ENCODE measurements around the gene TRIM2. TPM values are rescaled to one million over a fixed set of nuclear protein-coding genes. Genes with fewer than 3 reads are reported as not detected.

TRIM2 gene
- total RNA-seq, 8 experiments from 2014 or later = 41.9 to 184 (median 133) TPM

GRCh38 chr4:153232768-153233167 lies 28.5 kb downstream of the TRIM2 start:
- H3K4me3 ChIP-seq = no peak overlapping the region
- peaks cover 45 to 63% of the 10 kb centered on the region in 2 donors for H3K4me1 ChIP-seq (replicated peaks in 1 of 2)
- 20 to 76% (median 57%) methylated on average over 1 to 3 of the region's 3 CpGs; no CpG with 5 or more reads in 1 of the 10 experiments for WGBS, 10 experiments
- in situ Hi-C loops (cut with MboI; ENCODE audit: low pct_unique_long_range_greater_than_20kb in 2 of 9, low sequenced_read_pairs in 9 of 9, unreplicated experiment in 9 of 9) = no loop called here
- ATAC-seq (replicated peaks in 6 of 8) = peak; percentile 15 to 79 (median 42)
- H3K27ac ChIP-seq = no peak overlapping the region

- no peak overlapping the region for H3K4me3 ChIP-seq
- no peak overlapping the region for H3K27ac ChIP-seq
- in situ Hi-C loops (cut with MboI; ENCODE audit: low pct_unique_long_range_greater_than_20kb in 2 of 9, low sequenced_read_pairs in 9 of 9, unreplicated experiment in 9 of 9) = no loop called here
- peaks cover 34 to 52% of the 10 kb centered on the region in 2 donors for H3K4me1 ChIP-seq (replicated peaks in 1 of 2)
- 0 to 100% (median 65%) methylated on average over 1 to 5 of the region's 5 CpGs; no CpG with 5 or more reads in 1 of the 10 experiments for WGBS, 10 experiments
- ATAC-seq (replicated peaks in 6 of 8) = peak; percentile 51 to 84 (median 66)
These were observed 29.6 kb downstream of the TRIM2 start for GRCh38 chr4:153233761-153234371.

- ATAC-seq (replicated peaks in 6 of 8) = peak in 6 of 8 experiments; percentile 46 to 84 (median 68)
- H3K4me3 ChIP-seq = no peak overlapping the region
- no peak overlapping the region for H3K27ac ChIP-seq
- in situ Hi-C loops (cut with MboI; ENCODE audit: low pct_unique_long_range_greater_than_20kb in 2 of 9, low sequenced_read_pairs in 9 of 9, unreplicated experiment in 9 of 9) = no loop called here
- H3K4me1 ChIP-seq (replicated peaks in 1 of 2) = peaks cover 26 to 42% of the 10 kb centered on the region in 2 donors
- 50 to 57% (median 54%) methylated on average over 1 to 2 of the region's 2 CpGs; no CpG with 5 or more reads in 7 of the 10 experiments for WGBS, 10 experiments
These were observed 30.6 kb downstream of the TRIM2 start for GRCh38 chr4:153234885-153235284.

- Histone ChIP-seq H3K4me1 (replicated peaks in 1 of 2) (peaks cover 40 to 45% of the 10 kb centered on the region in 2 donors), H3K4me3 (no peak overlapping the region), H3K27ac (no peak overlapping the region)
- 67 to 100% (median 99%) methylated on average over 1 to 5 of the region's 5 CpGs for WGBS, 10 experiments
- no peak for ATAC-seq (replicated peaks in 6 of 8)
- in situ Hi-C loops (cut with MboI; ENCODE audit: low pct_unique_long_range_greater_than_20kb in 2 of 9, low sequenced_read_pairs in 9 of 9, unreplicated experiment in 9 of 9) = no loop called here
These were observed 34.1 kb downstream of the TRIM2 start for GRCh38 chr4:153238135-153238919.

- no peak for ATAC-seq (replicated peaks in 6 of 8)
- H3K4me3 ChIP-seq = no peak overlapping the region
- H3K27ac ChIP-seq = no peak overlapping the region
- in situ Hi-C loops (cut with MboI; ENCODE audit: low pct_unique_long_range_greater_than_20kb in 2 of 9, low sequenced_read_pairs in 9 of 9, unreplicated experiment in 9 of 9) = no loop called here
- H3K4me1 ChIP-seq (replicated peaks in 1 of 2) = peaks cover 29 to 36% of the 10 kb centered on the region in 2 donors
- 85 to 100% (median 93%) methylated on average over 2 to 3 of the region's 3 CpGs for WGBS, 10 experiments
These were observed 35.2 kb downstream of the TRIM2 start for GRCh38 chr4:153239409-153239808.

- Histone ChIP-seq H3K27ac (no peak overlapping the region), H3K4me1 (replicated peaks in 1 of 2) (peaks cover 20 to 25% of the 10 kb centered on the region in 2 donors), H3K4me3 (no peak overlapping the region)
- WGBS, 10 experiments = 40 to 100% (median 95%) methylated on average over 1 to 6 of the region's 8 CpGs; no CpG with 5 or more reads in 4 of the 10 experiments
- peak in 1 of 8 experiments; percentile 21 for ATAC-seq (replicated peaks in 6 of 8)
- in situ Hi-C loops (cut with MboI; ENCODE audit: low pct_unique_long_range_greater_than_20kb in 2 of 9, low sequenced_read_pairs in 9 of 9, unreplicated experiment in 9 of 9) = no loop called here
These were observed 37.1 kb downstream of the TRIM2 start for GRCh38 chr4:153241295-153241694.

GRCh38 chr4:153241970-153242838 lies 38.0 kb downstream of the TRIM2 start:
- in situ Hi-C loops (cut with MboI; ENCODE audit: low pct_unique_long_range_greater_than_20kb in 2 of 9, low sequenced_read_pairs in 9 of 9, unreplicated experiment in 9 of 9) = no loop called here
- no peak overlapping the region for H3K4me3 ChIP-seq
- ATAC-seq (replicated peaks in 6 of 8) = peak in 7 of 8 experiments; percentile 28 to 86 (median 68)
- 15 to 83% (median 27%) methylated on average over 4 to 13 of the region's 13 CpGs for WGBS, 10 experiments
- peak overlapping the region; percentile 12 to 32 for H3K27ac ChIP-seq
- H3K4me1 ChIP-seq (replicated peaks in 1 of 2) = peaks cover 20 to 25% of the 10 kb centered on the region in 2 donors

- Histone ChIP-seq H3K4me3 (no peak overlapping the region), H3K27ac (peak overlapping the region in 1 of 2 donors; percentile 12), H3K4me1 (replicated peaks in 1 of 2) (peaks cover 22 to 28% of the 10 kb centered on the region in 2 donors)
- no peak for ATAC-seq (replicated peaks in 6 of 8)
- in situ Hi-C loops (cut with MboI; ENCODE audit: low pct_unique_long_range_greater_than_20kb in 2 of 9, low sequenced_read_pairs in 9 of 9, unreplicated experiment in 9 of 9) = no loop called here
- WGBS, 10 experiments = 88 to 100% (median 100%) methylated on average over 1 to 3 of the region's 3 CpGs; no CpG with 5 or more reads in 7 of the 10 experiments
These were observed 38.6 kb downstream of the TRIM2 start for GRCh38 chr4:153242839-153243324.

GRCh38 chr4:153243468-153243867 lies 39.2 kb downstream of the TRIM2 start:
- in situ Hi-C loops (cut with MboI; ENCODE audit: low pct_unique_long_range_greater_than_20kb in 2 of 9, low sequenced_read_pairs in 9 of 9, unreplicated experiment in 9 of 9) = no loop called here
- Histone ChIP-seq H3K27ac (no peak overlapping the region), H3K4me3 (no peak overlapping the region), H3K4me1 (replicated peaks in 1 of 2) (peaks cover 27 to 34% of the 10 kb centered on the region in 2 donors)
- no peak for ATAC-seq (replicated peaks in 6 of 8)

- Histone ChIP-seq H3K4me3 (no peak overlapping the region), H3K27ac (no peak overlapping the region), H3K4me1 (replicated peaks in 1 of 2) (peaks cover 31 to 39% of the 10 kb centered on the region in 2 donors)
- no peak for ATAC-seq (replicated peaks in 6 of 8)
- in situ Hi-C loops (cut with MboI; ENCODE audit: low pct_unique_long_range_greater_than_20kb in 2 of 9, low sequenced_read_pairs in 9 of 9, unreplicated experiment in 9 of 9) = no loop called here
- WGBS, 10 experiments = 83 to 100% (median 91%) methylated on average over 1 to 3 of the region's 3 CpGs; no CpG with 5 or more reads in 5 of the 10 experiments
These were observed 40.7 kb downstream of the TRIM2 start for GRCh38 chr4:153244969-153245368.

- WGBS, 10 experiments = 57 to 100% (median 92%) methylated on average over 1 to 3 of the region's 3 CpGs; no CpG with 5 or more reads in 2 of the 10 experiments
- no peak overlapping the region for H3K4me3 ChIP-seq
- no peak for ATAC-seq (replicated peaks in 6 of 8)
- in situ Hi-C loops (cut with MboI; ENCODE audit: low pct_unique_long_range_greater_than_20kb in 2 of 9, low sequenced_read_pairs in 9 of 9, unreplicated experiment in 9 of 9) = no loop called here
- peaks cover 39 to 47% of the 10 kb centered on the region in 2 donors for H3K4me1 ChIP-seq (replicated peaks in 1 of 2)
- H3K27ac ChIP-seq = no peak overlapping the region
These were observed 41.5 kb downstream of the TRIM2 start for GRCh38 chr4:153245775-153246174.

GRCh38 chr4:153246446-153247115 lies 42.3 kb downstream of the TRIM2 start:
- no peak for ATAC-seq (replicated peaks in 6 of 8)
- Histone ChIP-seq H3K4me3 (no peak overlapping the region), H3K27ac (no peak overlapping the region), H3K4me1 (replicated peaks in 1 of 2) (peaks cover 38 to 48% of the 10 kb centered on the region in 2 donors)
- 68 to 100% (median 81%) methylated on average over 1 to 6 of the region's 7 CpGs; no CpG with 5 or more reads in 2 of the 10 experiments for WGBS, 10 experiments
- in situ Hi-C loops (cut with MboI; ENCODE audit: low pct_unique_long_range_greater_than_20kb in 2 of 9, low sequenced_read_pairs in 9 of 9, unreplicated experiment in 9 of 9) = no loop called here

Data from motor neuron (in vitro differentiated cells).